NCI-H146 treated with DMSO at 0.1 percent for 48 hours (cell line): ENCODE measurements around the gene ITSN1.

Experiments used
- DNase-seq: peaks from one replicate; lab custom pipeline; 2025; ENCODE audit not compliant: unreplicated experiment; lab: John Stamatoyannopoulos, UW

ITSN1 gene

GRCh38 chr21:33677450-33677849, 35.1 kb downstream of the ITSN1 start:
- DNase-seq: no peak

- DNase-seq: no peak
These were observed 38.6 kb downstream of the ITSN1 start for GRCh38 chr21:33680870-33681269.

GRCh38 chr21:33682992-33683627, 40.8 kb downstream of the ITSN1 start:
- DNase-seq: no peak

- DNase-seq: no peak
These were observed 41.8 kb downstream of the ITSN1 start for GRCh38 chr21:33684068-33684467.

GRCh38 chr21:33684923-33685560, 42.7 kb downstream of the ITSN1 start:
- DNase-seq: no peak

- no peak for DNase-seq
These were observed 43.4 kb downstream of the ITSN1 start for GRCh38 chr21:33685613-33686197.

GRCh38 chr21:33686386-33686785, 44.1 kb downstream of the ITSN1 start:
- DNase-seq: no peak

- DNase-seq: no peak
These were observed 45.3 kb downstream of the ITSN1 start for GRCh38 chr21:33687634-33688033.

GRCh38 chr21:33688353-33688752, 46.1 kb downstream of the ITSN1 start:
- no peak for DNase-seq

- no peak for DNase-seq
These were observed 48.6 kb downstream of the ITSN1 start for GRCh38 chr21:33690874-33691273.

GRCh38 chr21:33691945-33692603, 49.8 kb downstream of the ITSN1 start:
- peak; percentile 50 for DNase-seq

GRCh38 chr21:33695813-33696212, 53.5 kb downstream of the ITSN1 start:
- no peak for DNase-seq

- DNase-seq: no peak
These were observed 54.2 kb downstream of the ITSN1 start for GRCh38 chr21:33696465-33696864.

- no peak for DNase-seq
These were observed 56.0 kb downstream of the ITSN1 start for GRCh38 chr21:33698087-33698860.

- DNase-seq: no peak
These were observed 57.0 kb downstream of the ITSN1 start for GRCh38 chr21:33699277-33699676.

- DNase-seq: no peak
These were observed 58.2 kb downstream of the ITSN1 start for GRCh38 chr21:33700491-33700890.

- no peak for DNase-seq
These were observed 61.7 kb downstream of the ITSN1 start for GRCh38 chr21:33703750-33704606.

GRCh38 chr21:33707846-33708245, 65.5 kb downstream of the ITSN1 start:
- no peak for DNase-seq

- no peak for DNase-seq
These were observed 66.6 kb downstream of the ITSN1 start for GRCh38 chr21:33708874-33709273.

GRCh38 chr21:33712022-33712803, 69.9 kb downstream of the ITSN1 start:
- DNase-seq: no peak
